GM12891 (cell line): ENCODE measurements around the gene PIP4K2A.

ENCODE experiments used
- DNase-seq: peaks from one replicate; pipeline ENCODE4 v3.0.0; 2011; ENCODE audit warnings: low spot score; ENCODE audit not compliant: insufficient read length
- FAIRE-seq: peaks from 2 replicates; lab custom pipeline; 2011; peaks lifted over from hg19 to GRCh38; lab: Jason Lieb, UNC
- PAX5 ChIP-seq: IDR thresholded peaks from 2 replicates; pipeline ENCODE4 v1.6.1; 2011; ENCODE audit warnings: low read length, moderate library complexity, mild to moderate bottlenecking; ENCODE audit not compliant: insufficient read depth, severe bottlenecking
- POLR2A ChIP-seq: IDR thresholded peaks from 2 replicates; pipeline ENCODE4 v1.6.1; 2011; ENCODE audit warnings: low read depth, low read length, control low read depth
- POLR2AphosphoS5 ChIP-seq: IDR thresholded peaks from 2 replicates; pipeline ENCODE4 v1.6.1; 2011; ENCODE audit warnings: low read depth, low read length, control low read depth
- POU2F2 ChIP-seq: IDR thresholded peaks from 2 replicates; pipeline ENCODE4 v1.6.1; 2011; ENCODE audit warnings: low read depth, mild to moderate bottlenecking, control low read depth, low read length, moderate library complexity
- SPI1 ChIP-seq: IDR thresholded peaks from 2 replicates; pipeline ENCODE4 v1.6.1; 2011; ENCODE audit warnings: low read depth, low read length, control low read depth
- TAF1 ChIP-seq: IDR thresholded peaks from 2 replicates; pipeline ENCODE4 v1.6.1; 2011; ENCODE audit warnings: low read depth, low read length, control low read depth

Gene PIP4K2A

GRCh38 chr10:22711373-22711772, 3.0 kb downstream of the PIP4K2A start:
- TF ChIP-seq POLR2AphosphoS5 (no peak), TAF1 (no peak), PAX5 (no peak), POU2F2 (no peak), POLR2A (no peak), SPI1 (no peak)
- FAIRE-seq: no peak
- DNase-seq: no peak

- DNase-seq (no peak), FAIRE-seq (peak; percentile 48)
- no peak for TF ChIP-seq POU2F2
- peak; percentile 81 for TF ChIP-seq SPI1
These were observed 4.1 kb downstream of the PIP4K2A start for GRCh38 chr10:22710139-22710745.

GRCh38 chr10:22708772-22709171, 5.6 kb downstream of the PIP4K2A start:
- TF ChIP-seq TAF1: no peak
- no peak for TF ChIP-seq POLR2AphosphoS5
- TF ChIP-seq SPI1: no peak
- TF ChIP-seq PAX5: no peak
- TF ChIP-seq POU2F2: no peak
- no peak for TF ChIP-seq POLR2A
- FAIRE-seq: no peak
- DNase-seq: no peak

- DNase-seq (no peak), FAIRE-seq (no peak)
- no peak for TF ChIP-seq POU2F2
- TF ChIP-seq PAX5: no peak
- TF ChIP-seq POLR2A: no peak
- no peak for TF ChIP-seq TAF1
- TF ChIP-seq POLR2AphosphoS5: no peak
- TF ChIP-seq SPI1: no peak
These were observed 8.9 kb downstream of the PIP4K2A start for GRCh38 chr10:22705527-22705926.

GRCh38 chr10:22704942-22705341, 9.4 kb downstream of the PIP4K2A start:
- DNase-seq (no peak), FAIRE-seq (peak; percentile 91)
- TF ChIP-seq TAF1 (no peak), SPI1 (peak; percentile 87), PAX5 (no peak), POU2F2 (no peak)

- TF ChIP-seq POLR2AphosphoS5: no peak
- TF ChIP-seq PAX5: no peak
- no peak for TF ChIP-seq POLR2A
- peak; percentile 81 for TF ChIP-seq SPI1
- no peak for TF ChIP-seq TAF1
- no peak for TF ChIP-seq POU2F2
- DNase-seq (no peak), FAIRE-seq (no peak)
These were observed 9.9 kb downstream of the PIP4K2A start for GRCh38 chr10:22704471-22704911.

GRCh38 chr10:22702348-22702747, 12.0 kb downstream of the PIP4K2A start:
- FAIRE-seq: peak; percentile 54
- TF ChIP-seq POLR2A (no peak), POLR2AphosphoS5 (no peak), SPI1 (no peak), PAX5 (no peak), POU2F2 (no peak), TAF1 (no peak)
- no peak for DNase-seq

- FAIRE-seq: peak; percentile 85
- DNase-seq: no peak
- 0 out of 2 replicates have a peak, but pooled peaks have one; percentile 31 for TF ChIP-seq POLR2AphosphoS5
- TF ChIP-seq TAF1: no peak
These were observed 13.1 kb downstream of the PIP4K2A start for GRCh38 chr10:22701132-22701826.

- DNase-seq (no peak), FAIRE-seq (peak; percentile 79)
- no peak for TF ChIP-seq PAX5
- TF ChIP-seq SPI1: no peak
- no peak for TF ChIP-seq POLR2AphosphoS5
- TF ChIP-seq POU2F2: no peak
- no peak for TF ChIP-seq TAF1
- no peak for TF ChIP-seq POLR2A
These were observed 13.9 kb downstream of the PIP4K2A start for GRCh38 chr10:22700489-22700888.

- TF ChIP-seq TAF1 (no peak), PAX5 (no peak), POLR2A (no peak), SPI1 (no peak), POLR2AphosphoS5 (no peak), POU2F2 (no peak)
- FAIRE-seq: no peak
- no peak for DNase-seq
These were observed 14.4 kb downstream of the PIP4K2A start for GRCh38 chr10:22699976-22700375.
